ENCODE results near the gene PPFIA4.

- TF ChIP-seq YY1 (IDR thresholded peaks at IDR 0.05; ENCODE audit: insufficient read depth, insufficient read length), result no peak
- no peak for TF ChIP-seq ZNF274 (IDR thresholded peaks at IDR 0.05; ENCODE audit: low read depth, low read length)
- TF ChIP-seq SUZ12 (IDR thresholded peaks at IDR 0.05; ENCODE audit: extremely low read depth, insufficient read depth, insufficient read length), result no peak
These were observed 87.0 kb downstream of the PPFIA4 start for GRCh38 chr1:203113308-203113707.
